Activated CD4-positive, alpha-beta T cell treated with anti-CD3 and anti-CD28 coated beads, Interleukin-2, amount 10 ng/mL, durations not matched to agents 7 days and 5 days (primary cell): ENCODE measurements around the gene SLC47A1. TPM values are rescaled to one million over a fixed set of nuclear protein-coding genes. Genes with fewer than 3 reads are reported as not detected.
"Not testable (repeated sequence)": the region's sequence is repeated elsewhere in the genome, so short reads cannot be mapped to it uniquely, and the experiment has no call there.

Experiments
- CTCF ChIA-PET: fragments of 350-600 bp; sonication (Branson Sonifier 250); formaldehyde crosslinking; loops from one replicate; lab custom pipeline; 2021; ENCODE audit warnings: antibody characterized with exemption; lab: Charles Lee
- POLR2A ChIA-PET: fragments of 350-600 bp; sonication (Branson Sonifier 250); formaldehyde crosslinking; loops from one replicate; lab custom pipeline; 2021; ENCODE audit warnings: antibody characterized with exemption; lab: Charles Lee
- DNase-seq: peaks from one replicate; pipeline ENCODE4 v3.0.0-alpha.2; 2020
- H3K27ac Mint-ChIP-seq: one replicate; pipeline ENCODE4 v1.8.0; 2021; ENCODE audit warnings: mild to moderate bottlenecking, moderate library complexity, mixed read lengths
- H3K27me3 Mint-ChIP-seq: one replicate; pipeline ENCODE4 v1.8.0; 2021; ENCODE audit warnings: mixed read lengths
- H3K36me3 Mint-ChIP-seq: one replicate; pipeline ENCODE4 v1.8.0; 2021; ENCODE audit warnings: low read depth, mixed read lengths
- H3K4me1 Mint-ChIP-seq: one replicate; pipeline ENCODE4 v1.8.0; 2021; ENCODE audit warnings: mixed read lengths
- H3K4me3 Mint-ChIP-seq: one replicate; pipeline ENCODE4 v1.8.0; 2021; ENCODE audit warnings: mild to moderate bottlenecking, moderate library complexity, mixed read lengths
- H3K9me3 Mint-ChIP-seq: one replicate; pipeline ENCODE4 v1.8.0; 2021; ENCODE audit warnings: mixed read lengths
- total RNA-seq, 2 experiments: library from RNA; stranded (reverse); gene quantifications; one replicate each; pipeline ENCODE4 v1.2.3, GENCODE V29; 2021

Gene SLC47A1
- not detected for total RNA-seq

- DNase-seq: no peak
- CTCF ChIA-PET: interaction anchor here (2.0 kb wide), 1 partner anchor 211 kb away, joined by 4 read pairs; no protein-coding TSS in a partner anchor
- H3K4me3 Mint-ChIP-seq: peak within 1 kb of the TSS; percentile 22
- POLR2A ChIA-PET: no interaction called here
- H3K27ac Mint-ChIP-seq: no peak within 1 kb of the TSS
- H3K27me3 Mint-ChIP-seq: peaks cover 56% of the 10 kb centered on the region
- H3K36me3 Mint-ChIP-seq: no peaks in the 10 kb centered on the region
- peaks cover 13% of the 10 kb centered on the region for H3K4me1 Mint-ChIP-seq
- no peaks in the 10 kb centered on the region for H3K9me3 Mint-ChIP-seq
Measured at GRCh38 chr17:19533718-19534561, at the start of gene SLC47A1. Gene SLC47A1, plus strand, starts transcription at chr17:19533854. Its CDS starts 86 bp downstream, at chr17:19533940.

- Mint-ChIP-seq H3K9me3 (no peaks in the 10 kb centered on the region), H3K4me3 (no peak overlapping the region), H3K27ac (no peak overlapping the region), H3K4me1 (no peaks in the 10 kb centered on the region), H3K36me3 (no peaks in the 10 kb centered on the region), H3K27me3 (peaks cover 5% of the 10 kb centered on the region)
- POLR2A ChIA-PET: no interaction called here
- no peak for DNase-seq
- CTCF ChIA-PET: interaction anchor here (0.9 to 1.0 kb wide), 2 partner anchors 9 to 12 kb away, joined by 3 read pairs; no protein-coding TSS in a partner anchor
Measured at GRCh38 chr17:19485800-19486340, 47.8 kb upstream of the SLC47A1 start.

- Mint-ChIP-seq H3K4me3 (no peak overlapping the region), H3K27me3 (peaks cover 5% of the 10 kb centered on the region), H3K4me1 (no peaks in the 10 kb centered on the region), H3K27ac (no peak overlapping the region), H3K9me3 (no peaks in the 10 kb centered on the region), H3K36me3 (no peaks in the 10 kb centered on the region)
- no peak for DNase-seq
- ChIA-PET CTCF (interaction anchor here (1.0 kb wide), 1 partner anchor 12 kb away, joined by 3 read pairs; no protein-coding TSS in a partner anchor), POLR2A (no interaction called here)
Measured at GRCh38 chr17:19486351-19487023, 47.2 kb upstream of the SLC47A1 start.

- Mint-ChIP-seq H3K36me3 (no peaks in the 10 kb centered on the region), H3K4me1 (no peaks in the 10 kb centered on the region), H3K4me3 (no peak overlapping the region), H3K27me3 (peaks cover 5% of the 10 kb centered on the region), H3K27ac (no peak overlapping the region), H3K9me3 (no peaks in the 10 kb centered on the region)
- no peak for DNase-seq
- ChIA-PET CTCF (interaction anchor here (0.7 kb wide), 1 partner anchor 242 kb away, joined by 3 read pairs; no protein-coding TSS in a partner anchor), POLR2A (no interaction called here)
Measured at GRCh38 chr17:19487024-19487600, 46.5 kb upstream of the SLC47A1 start.

GRCh38 chr17:19492141-19492540 is 41.5 kb upstream of the SLC47A1 start:
- Mint-ChIP-seq H3K27ac (no peak overlapping the region), H3K4me3 (no peak overlapping the region), H3K9me3 (no peaks in the 10 kb centered on the region), H3K27me3 (peaks cover 2% of the 10 kb centered on the region), H3K4me1 (no peaks in the 10 kb centered on the region), H3K36me3 (no peaks in the 10 kb centered on the region)
- ChIA-PET POLR2A (interaction anchor here (0.5 kb wide), 1 partner anchor 57 kb away, joined by 3 read pairs; no protein-coding TSS in a partner anchor), CTCF (interaction anchor here (0.8 kb wide), 1 partner anchor 154 kb away, joined by 3 read pairs; no protein-coding TSS in a partner anchor)
- no peak for DNase-seq

- H3K4me1 Mint-ChIP-seq: no peaks in the 10 kb centered on the region
- no peak overlapping the region for H3K4me3 Mint-ChIP-seq
- no peaks in the 10 kb centered on the region for H3K9me3 Mint-ChIP-seq
- H3K27me3 Mint-ChIP-seq: peaks cover 8% of the 10 kb centered on the region
- CTCF ChIA-PET: interaction anchor here (1.3 kb wide), 1 partner anchor 10 kb away, joined by 3 read pairs; no protein-coding TSS in a partner anchor
- POLR2A ChIA-PET: no interaction called here
- H3K27ac Mint-ChIP-seq: no peak overlapping the region
- H3K36me3 Mint-ChIP-seq: no peaks in the 10 kb centered on the region
- no peak for DNase-seq
Measured at GRCh38 chr17:19494961-19495806, 38.5 kb upstream of the SLC47A1 start.

- POLR2A ChIA-PET: no interaction called here
- Mint-ChIP-seq H3K4me1 (no peaks in the 10 kb centered on the region), H3K27me3 (peaks cover 10% of the 10 kb centered on the region), H3K9me3 (no peaks in the 10 kb centered on the region), H3K27ac (no peak overlapping the region), H3K4me3 (no peak overlapping the region), H3K36me3 (no peaks in the 10 kb centered on the region)
- no peak for DNase-seq
- CTCF ChIA-PET: no interaction called here
Measured at GRCh38 chr17:19495828-19496528, 37.7 kb upstream of the SLC47A1 start.

GRCh38 chr17:19497624-19498023 is 36.0 kb upstream of the SLC47A1 start:
- Mint-ChIP-seq H3K4me1 (peaks cover under 1% of the 10 kb centered on the region), H3K36me3 (no peaks in the 10 kb centered on the region), H3K27ac (no peak overlapping the region), H3K4me3 (no peak overlapping the region), H3K9me3 (no peaks in the 10 kb centered on the region), H3K27me3 (peaks cover 12% of the 10 kb centered on the region)
- ChIA-PET CTCF (interaction anchor here (1.0 kb wide), 1 partner anchor 11 kb away, joined by 3 read pairs; no protein-coding TSS in a partner anchor), POLR2A (no interaction called here)
- no peak for DNase-seq

GRCh38 chr17:19501219-19501618 is 32.4 kb upstream of the SLC47A1 start:
- no peaks in the 10 kb centered on the region for H3K9me3 Mint-ChIP-seq
- POLR2A ChIA-PET: no interaction called here
- H3K27ac Mint-ChIP-seq: no peak overlapping the region
- no peak overlapping the region for H3K4me3 Mint-ChIP-seq
- H3K27me3 Mint-ChIP-seq: peaks cover 21% of the 10 kb centered on the region
- H3K4me1 Mint-ChIP-seq: peaks cover 2% of the 10 kb centered on the region
- no peak for DNase-seq
- CTCF ChIA-PET: interaction anchor here (0.6 kb wide), 1 partner anchor 260 kb away, joined by 3 read pairs; no protein-coding TSS in a partner anchor
- H3K36me3 Mint-ChIP-seq: no peaks in the 10 kb centered on the region

- Mint-ChIP-seq H3K27ac (no peak overlapping the region), H3K9me3 (no peaks in the 10 kb centered on the region), H3K4me1 (peaks cover 2% of the 10 kb centered on the region), H3K36me3 (no peaks in the 10 kb centered on the region), H3K4me3 (no peak overlapping the region), H3K27me3 (peaks cover 18% of the 10 kb centered on the region)
- POLR2A ChIA-PET: interaction anchor here (0.6 kb wide), 1 partner anchor 150 kb away, joined by 3 read pairs; no protein-coding TSS in a partner anchor
- CTCF ChIA-PET: no interaction called here
- DNase-seq: peak; percentile 27
Measured at GRCh38 chr17:19502517-19502916, 31.1 kb upstream of the SLC47A1 start.

GRCh38 chr17:19505561-19505960 is 28.1 kb upstream of the SLC47A1 start:
- H3K9me3 Mint-ChIP-seq, H3K4me1 Mint-ChIP-seq, DNase-seq, CTCF ChIA-PET, POLR2A ChIA-PET, H3K4me3 Mint-ChIP-seq, H3K36me3 Mint-ChIP-seq, H3K27ac Mint-ChIP-seq: not testable (repeated sequence)
- H3K27me3 Mint-ChIP-seq: peaks cover 16% of the 10 kb centered on the region
